Ectodermal cell (in vitro differentiated cells): ENCODE data around the gene GALNT16.
A peak's percentile ranks its signal among the peaks of the same experiment; 100 is the strongest.

Source experiments
- H3K27ac ChIP-seq: 2 replicates; pipeline ENCODE4 v1.7.0; 2013; ENCODE audit warnings: mild to moderate bottlenecking, low read depth, low read length; ENCODE audit not compliant: insufficient read depth, poor library complexity, severe bottlenecking
- H3K27me3 ChIP-seq: 2 replicates; pipeline ENCODE4 v1.7.0; 2013; ENCODE audit warnings: mild to moderate bottlenecking, low read length; ENCODE audit not compliant: insufficient read depth, control insufficient read depth, poor library complexity, severe bottlenecking
- H3K36me3 ChIP-seq: one replicate; pipeline ENCODE4 v1.7.0; 2013; ENCODE audit warnings: low read length; ENCODE audit not compliant: control insufficient read depth, insufficient read depth
- H3K4me1 ChIP-seq: one replicate; pipeline ENCODE4 v1.7.0; 2013; ENCODE audit warnings: low read length; ENCODE audit not compliant: control insufficient read depth, insufficient read depth
- H3K4me3 ChIP-seq: 2 replicates; pipeline ENCODE4 v1.7.0; 2013; ENCODE audit warnings: low read depth, low read length, control low read depth; ENCODE audit not compliant: insufficient read depth
- H3K9me3 ChIP-seq: 2 replicates; pipeline ENCODE4 v1.7.0; 2013; ENCODE audit warnings: mild to moderate bottlenecking, low read length, moderate library complexity; ENCODE audit not compliant: control insufficient read depth
- WGBS, 2 experiments: methylation state at CpG; one replicate each; pipeline ENCODE4 v1.1.7; 2013; ENCODE audit warnings: missing lambda C conversion rate in 2 of 2; 5-methylcytosine and 5-hydroxymethylcytosine counted together

The GALNT16 gene

GRCh38 chr14:69398053-69398817 lies 138.3 kb downstream of the GALNT16 start, which contains the start of the genes ERH and SLC39A9:
ERH (minus strand) TSS chr14:69398299; CDS start chr14:69398233, 66 bp downstream.
SLC39A9 (plus strand) TSS chr14:69398692; CDS start chr14:69399370, 678 bp downstream.
- WGBS, 2 experiments: 0% methylated on average over 53 of the region's 53 CpGs
- peak within 1 kb of the TSS; percentile 90 for H3K27ac ChIP-seq
- H3K36me3 ChIP-seq: peaks cover 24% of the 10 kb centered on the region
- H3K27me3 ChIP-seq: no peaks in the 10 kb centered on the region
- peaks cover 12% of the 10 kb centered on the region for H3K4me1 ChIP-seq
- no peaks in the 10 kb centered on the region for H3K9me3 ChIP-seq
- H3K4me3 ChIP-seq: peak within 1 kb of the TSS; percentile 99

- Histone ChIP-seq H3K27me3 (no peaks in the 10 kb centered on the region), H3K27ac (no peak overlapping the region), H3K36me3 (peaks cover 18% of the 10 kb centered on the region), H3K9me3 (no peaks in the 10 kb centered on the region), H3K4me3 (peak overlapping the region; percentile 99), H3K4me1 (peaks cover 12% of the 10 kb centered on the region)
- WGBS, 2 experiments: 1% methylated on average over 18 of the region's 18 CpGs
These were observed 138.9 kb downstream of the GALNT16 start for GRCh38 chr14:69398818-69399210.

GRCh38 chr14:69399750-69400149 lies 139.8 kb downstream of the GALNT16 start:
- Histone ChIP-seq H3K36me3 (peaks cover 14% of the 10 kb centered on the region), H3K4me1 (peaks cover 12% of the 10 kb centered on the region), H3K27me3 (no peaks in the 10 kb centered on the region), H3K27ac (no peak overlapping the region), H3K4me3 (peak overlapping the region; percentile 99), H3K9me3 (no peaks in the 10 kb centered on the region)
- WGBS, 2 experiments: 92 to 93% methylated on average over 8 of the region's 8 CpGs

- Histone ChIP-seq H3K27ac (no peak overlapping the region), H3K36me3 (peaks cover 10% of the 10 kb centered on the region), H3K9me3 (no peaks in the 10 kb centered on the region), H3K4me3 (peak overlapping the region; percentile 99), H3K4me1 (peaks cover 12% of the 10 kb centered on the region), H3K27me3 (no peaks in the 10 kb centered on the region)
- WGBS, 2 experiments: 86 to 91% methylated on average over 6 of the region's 6 CpGs
These were observed 140.2 kb downstream of the GALNT16 start for GRCh38 chr14:69400154-69400553.

- 96 to 100% methylated on average over 1 to 2 of the region's 2 CpGs for WGBS, 2 experiments
- Histone ChIP-seq H3K4me3 (no peak overlapping the region), H3K4me1 (peaks cover 8% of the 10 kb centered on the region), H3K36me3 (no peaks in the 10 kb centered on the region), H3K9me3 (no peaks in the 10 kb centered on the region), H3K27ac (no peak overlapping the region), H3K27me3 (no peaks in the 10 kb centered on the region)
These were observed 141.9 kb downstream of the GALNT16 start for GRCh38 chr14:69401841-69402240.

GRCh38 chr14:69404478-69404877 lies 144.5 kb downstream of the GALNT16 start:
- Histone ChIP-seq H3K4me3 (no peak overlapping the region), H3K27ac (no peak overlapping the region), H3K36me3 (no peaks in the 10 kb centered on the region), H3K27me3 (no peaks in the 10 kb centered on the region), H3K4me1 (peaks cover 7% of the 10 kb centered on the region), H3K9me3 (no peaks in the 10 kb centered on the region)
- WGBS, 2 experiments: 86% methylated on average over 1 of the region's 3 CpGs; no CpG with 5 or more reads in 1 of the 2 experiments

- H3K4me1 ChIP-seq: peaks cover 7% of the 10 kb centered on the region
- 86 to 94% methylated on average over 4 of the region's 5 CpGs for WGBS, 2 experiments
- no peak overlapping the region for H3K4me3 ChIP-seq
- H3K9me3 ChIP-seq: no peaks in the 10 kb centered on the region
- no peak overlapping the region for H3K27ac ChIP-seq
- H3K36me3 ChIP-seq: no peaks in the 10 kb centered on the region
- H3K27me3 ChIP-seq: no peaks in the 10 kb centered on the region
These were observed 144.9 kb downstream of the GALNT16 start for GRCh38 chr14:69404883-69405282.

- H3K4me3 ChIP-seq: no peak overlapping the region
- H3K4me1 ChIP-seq: peaks cover 3% of the 10 kb centered on the region
- no peaks in the 10 kb centered on the region for H3K36me3 ChIP-seq
- H3K27ac ChIP-seq: no peak overlapping the region
- H3K9me3 ChIP-seq: no peaks in the 10 kb centered on the region
- no peaks in the 10 kb centered on the region for H3K27me3 ChIP-seq
These were observed 145.8 kb downstream of the GALNT16 start for GRCh38 chr14:69405762-69406161.
